Parathyroid adenoma (tissue), 2 donors: ENCODE data around the gene MORF4L1.

ENCODE experiments used
- H2AFZ ChIP-seq: fragments of 300-600 bp; sonication (generic); one replicate; pipeline ENCODE4 v1.7.0; 2017; ENCODE audit warnings: antibody characterized with exemption, mild to moderate bottlenecking
- H3K27ac ChIP-seq: fragments of 300-600 bp; sonication (generic); one replicate; pipeline ENCODE4 v1.7.0; 2017
- H3K27me3 ChIP-seq: fragments of 300-600 bp; sonication (generic); one replicate; pipeline ENCODE4 v1.7.0; 2017; ENCODE audit warnings: low read length; ENCODE audit not compliant: control insufficient read depth, insufficient read depth
- H3K36me3 ChIP-seq: fragments of 300-600 bp; sonication (generic); one replicate; pipeline ENCODE4 v1.7.0; 2017; ENCODE audit warnings: low read length; ENCODE audit not compliant: control insufficient read depth, insufficient read depth
- H3K4me1 ChIP-seq: fragments of 300-600 bp; sonication (generic); one replicate; pipeline ENCODE4 v1.7.0; 2017; ENCODE audit warnings: control low read depth
- H3K4me2 ChIP-seq: fragments of 300-600 bp; sonication (generic); one replicate; pipeline ENCODE4 v1.7.0; 2017; ENCODE audit warnings: low read length
- H3K4me3 ChIP-seq: fragments of 300-600 bp; sonication (generic); one replicate; pipeline ENCODE4 v1.7.0; 2017; ENCODE audit warnings: low read depth, low read length
- H3K79me2 ChIP-seq: fragments of 300-600 bp; sonication (generic); one replicate; pipeline ENCODE4 v1.7.0; 2017; ENCODE audit warnings: control low read depth
- H3K9ac ChIP-seq: fragments of 300-600 bp; sonication (generic); one replicate; pipeline ENCODE4 v1.7.0; 2017; ENCODE audit warnings: mild to moderate bottlenecking
- H3K9me3 ChIP-seq: fragments of 300-600 bp; sonication (generic); one replicate; pipeline ENCODE4 v1.7.0; 2017; ENCODE audit warnings: low read length; ENCODE audit not compliant: control insufficient read depth
- CTCF ChIP-seq: fragments of 300-600 bp; sonication (generic); IDR thresholded peaks from one replicate; pipeline ENCODE4 v1.7.0; 2017; ENCODE audit warnings: antibody characterized with exemption, mild to moderate bottlenecking
- donor health status: primary hyperparathyroidism.

MORF4L1 gene

GRCh38 chr15:78947506-78947905 lies 74.8 kb downstream of the MORF4L1 start:
- H3K27me3 ChIP-seq = no peaks in the 10 kb centered on the region
- no peak overlapping the region for H3K4me2 ChIP-seq
- no peak overlapping the region for H3K4me3 ChIP-seq
- no peaks in the 10 kb centered on the region for H3K36me3 ChIP-seq
- H3K27ac ChIP-seq = no peak overlapping the region
- H3K9ac ChIP-seq = no peak overlapping the region
- no peaks in the 10 kb centered on the region for H3K9me3 ChIP-seq
- TF ChIP-seq CTCF = no peak
- H3K79me2 ChIP-seq = no peaks in the 10 kb centered on the region
- H2AFZ ChIP-seq = no peak overlapping the region
- no peaks in the 10 kb centered on the region for H3K4me1 ChIP-seq
